ENCODE data around the gene PKHD1.

GRCh38 chr6:52049252-52050050 is 38.0 kb downstream of the PKHD1 start:
- TF ChIP-seq CTCF (IDR thresholded peaks at IDR 0.05; ENCODE audit: low read length) (peak; percentile 74), EZH2 (IDR thresholded peaks at IDR 0.05; ENCODE audit: borderline replicate concordance, low read length) (no peak)

Data from OCI-LY1 (cell line).